H9 (cell line): ENCODE measurements around the gene LRRC8A. TPM values are rescaled to one million over a fixed set of nuclear protein-coding genes. Genes with fewer than 3 reads are reported as not detected.

Experiments used
- DNase-seq: peaks from one replicate; pipeline ENCODE4 v3.0.0-alpha.2; 2017
- H2AFZ ChIP-seq: one replicate; pipeline ENCODE4 v1.6.1; 2013; ENCODE audit warnings: mild to moderate bottlenecking, low read length, control low read depth, moderate library complexity
- H2AK5ac ChIP-seq: 2 replicates; pipeline ENCODE4 v1.6.1; 2013; ENCODE audit warnings: low read length, control low read depth, mixed read lengths; ENCODE audit not compliant: insufficient read length
- H2BK120ac ChIP-seq: one replicate; pipeline ENCODE4 v1.6.1; 2013; ENCODE audit warnings: low read depth, mild to moderate bottlenecking, low read length, control low read depth, inconsistent platforms; ENCODE audit not compliant: poor library complexity, severe bottlenecking
- H2BK12ac ChIP-seq: 2 replicates; pipeline ENCODE4 v1.6.1; 2013; ENCODE audit warnings: low read length, control low read depth, mixed read lengths, low read depth; ENCODE audit not compliant: insufficient read length
- H2BK15ac ChIP-seq: 2 replicates; pipeline ENCODE4 v1.6.1; 2013; ENCODE audit warnings: low read depth, low read length, control low read depth
- H2BK20ac ChIP-seq: one replicate; pipeline ENCODE4 v1.6.1; 2013; ENCODE audit warnings: low read depth, mild to moderate bottlenecking, low read length, control low read depth, inconsistent platforms; ENCODE audit not compliant: poor library complexity, severe bottlenecking
- H2BK5ac ChIP-seq: 2 replicates; pipeline ENCODE4 v1.6.1; 2013; ENCODE audit warnings: low read length, control low read depth, mixed read lengths; ENCODE audit not compliant: insufficient read length
- H3K14ac ChIP-seq: 2 replicates; pipeline ENCODE4 v1.6.1; 2013; ENCODE audit warnings: low read length, control low read depth; ENCODE audit not compliant: insufficient read depth
- H3K18ac ChIP-seq: 2 replicates; pipeline ENCODE4 v1.6.1; 2013; ENCODE audit warnings: low read depth, mild to moderate bottlenecking, mixed read lengths, low read length, control low read depth; ENCODE audit not compliant: insufficient read length
- H3K23ac ChIP-seq: 2 replicates; pipeline ENCODE4 v1.6.1; 2013; ENCODE audit warnings: low read length, control low read depth, mixed read lengths, low read depth; ENCODE audit not compliant: insufficient read length
- H3K23me2 ChIP-seq: 2 replicates; pipeline ENCODE4 v1.6.1; 2013; ENCODE audit warnings: low read depth, mild to moderate bottlenecking, mixed read lengths, low read length, control low read depth; ENCODE audit not compliant: insufficient read length, poor library complexity, severe bottlenecking
- H3K27ac ChIP-seq: 2 replicates; pipeline ENCODE4 v1.5.1; 2013; ENCODE audit warnings: low read length, control low read depth, mixed read lengths, low read depth; ENCODE audit not compliant: insufficient read length
- H3K27me3 ChIP-seq: 2 replicates; pipeline ENCODE4 v1.6.1; 2013; ENCODE audit warnings: low read length, control low read depth, inconsistent platforms; ENCODE audit not compliant: insufficient read depth
- H3K4ac ChIP-seq: 2 replicates; pipeline ENCODE4 v1.6.1; 2013; ENCODE audit warnings: low read depth, mild to moderate bottlenecking, control low read depth, inconsistent platforms, low read length, moderate library complexity
- H3K4me1 ChIP-seq: 2 replicates; pipeline ENCODE4 v1.6.1; 2013; ENCODE audit warnings: low read length, control low read depth, inconsistent platforms; ENCODE audit not compliant: insufficient read depth
- H3K4me2 ChIP-seq: 2 replicates; pipeline ENCODE4 v1.6.1; 2013; ENCODE audit warnings: low read length, control low read depth, mixed read lengths; ENCODE audit not compliant: insufficient read length, insufficient read depth
- H3K56ac ChIP-seq: 2 replicates; pipeline ENCODE4 v1.6.1; 2013; ENCODE audit warnings: low read depth, mild to moderate bottlenecking, mixed read lengths, low read length, control low read depth; ENCODE audit not compliant: insufficient read length
- H3K79me1 ChIP-seq: 2 replicates; pipeline ENCODE4 v1.6.1; 2013; ENCODE audit warnings: low read depth, mild to moderate bottlenecking, moderate library complexity, low read length, control low read depth, inconsistent platforms; ENCODE audit not compliant: insufficient read depth, poor library complexity, severe bottlenecking
- H3K79me2 ChIP-seq: 2 replicates; pipeline ENCODE4 v1.6.1; 2013; ENCODE audit warnings: low read length, control low read depth, inconsistent platforms; ENCODE audit not compliant: insufficient read depth
- H3K9ac ChIP-seq: 2 replicates; pipeline ENCODE4 v1.6.1; 2013; ENCODE audit warnings: low read length, control low read depth, mixed read lengths; ENCODE audit not compliant: insufficient read length; ENCODE audit errors: extremely low read depth
- H3K9me3 ChIP-seq: one replicate; pipeline ENCODE4 v1.6.1; 2013; ENCODE audit warnings: low read depth, low read length, inconsistent platforms; ENCODE audit not compliant: control insufficient read depth
- H3T11ph ChIP-seq: one replicate; pipeline ENCODE4 v1.6.1; 2013; ENCODE audit warnings: mild to moderate bottlenecking, low read length, control low read depth, inconsistent platforms
- H4K20me1 ChIP-seq: one replicate; pipeline ENCODE4 v1.6.1; 2013; ENCODE audit not compliant: control insufficient read depth, insufficient read length, insufficient read depth
- H4K5ac ChIP-seq: 2 replicates; pipeline ENCODE4 v1.6.1; 2013; ENCODE audit warnings: low read depth, mild to moderate bottlenecking, mixed read lengths, low read length, control low read depth; ENCODE audit not compliant: insufficient read length
- H4K8ac ChIP-seq: replicated peaks from 2 replicates; pipeline ENCODE4 v1.6.1; 2013; ENCODE audit warnings: low read length, control low read depth, mixed read lengths, low read depth; ENCODE audit not compliant: insufficient read length
- H4K91ac ChIP-seq: 2 replicates; pipeline ENCODE4 v1.6.1; 2013; ENCODE audit warnings: low read depth, mild to moderate bottlenecking, moderate library complexity, mixed read lengths, low read length, control low read depth; ENCODE audit not compliant: insufficient read length
- H3K27ac Mint-ChIP-seq, 3 experiments: 2 replicates in 2 of 3; 3 replicates in 1 of 3; pipeline ENCODE4 v1.8.0; 2020 to 2021; ENCODE audit warnings: mixed read lengths in 3 of 3, mild to moderate bottlenecking in 1 of 3, moderate library complexity in 1 of 3
- H3K27me3 Mint-ChIP-seq: 2 replicates; pipeline ENCODE4 v1.8.0; 2021; ENCODE audit warnings: low read depth, mild to moderate bottlenecking, moderate library complexity, mixed read lengths
- H3K36me3 Mint-ChIP-seq, 3 experiments: 2 replicates in 2 of 3; 3 replicates in 1 of 3; pipeline ENCODE4 v1.8.0; 2020 to 2021; ENCODE audit warnings: low read depth in 3 of 3, mixed read lengths in 3 of 3; ENCODE audit not compliant: insufficient read depth in 1 of 3
- H3K4me1 Mint-ChIP-seq, 2 experiments: 2 replicates each; pipeline ENCODE4 v1.8.0; 2020; ENCODE audit warnings: mixed read lengths in 2 of 2
- H3K4me3 Mint-ChIP-seq, 2 experiments: 2 replicates in 1 of 2; 3 replicates in 1 of 2; pipeline ENCODE4 v1.8.0; 2020 to 2021; ENCODE audit warnings: mild to moderate bottlenecking in 2 of 2, mixed read lengths in 2 of 2, moderate library complexity in 1 of 2
- H3K9me3 Mint-ChIP-seq, 2 experiments: 2 replicates in 1 of 2; 3 replicates in 1 of 2; pipeline ENCODE4 v1.8.0; 2020; ENCODE audit warnings: mild to moderate bottlenecking in 2 of 2, mixed read lengths in 2 of 2, moderate library complexity in 1 of 2
- CTCF ChIP-seq: fragments of 200-600 bp; sonication (generic); conservative IDR thresholded peaks from 3 replicates; pipeline ENCODE4 v1.8.0; 2021; ENCODE audit warnings: antibody characterized with exemption, mild to moderate bottlenecking
- WGBS: extraction: QIAGEN DNeasy Blood & Tissue Kit; methylation state at CpG from one replicate; pipeline ENCODE4 v1.1.7; 2013; ENCODE audit warnings: missing lambda C conversion rate, low lambda C conversion rate, mixed read lengths; ENCODE audit not compliant: insufficient read length; ENCODE audit errors: extremely low coverage; 5-methylcytosine and 5-hydroxymethylcytosine counted together
- total RNA-seq: library from RNA; stranded (reverse); gene quantifications from 2 replicates; pipeline ENCODE4 v1.2.1, GENCODE V29; 2021

LRRC8A gene
- total RNA-seq, 1 experiment from 2014 or later = 76.0 TPM

GRCh38 chr9:128861501-128861900 lies 20.4 kb upstream of the LRRC8A start:
- no peak overlapping the region for H3K27ac ChIP-seq
- Mint-ChIP-seq H3K4me3 (no peak overlapping the region; a peak in 1 of 5 replicates), H3K27ac (peak overlapping the region; percentile 65 to 90 (median 81); a peak in 5 of 7 replicates), H3K9me3 (no peaks in the 10 kb centered on the region), H3K4me1 (peaks cover 19 to 22% of the 10 kb centered on the region in 2 experiments), H3K36me3 (no peaks in the 10 kb centered on the region; a peak in 2 of 7 replicates), H3K27me3 (no peaks in the 10 kb centered on the region)
- H2BK12ac ChIP-seq = no peak overlapping the region
- no peak overlapping the region for H4K91ac ChIP-seq
- no peak for TF ChIP-seq CTCF
- no peaks in the 10 kb centered on the region for H3K23me2 ChIP-seq
- no peaks in the 10 kb centered on the region for H3K27me3 ChIP-seq
- H2BK120ac ChIP-seq = no peak overlapping the region
- DNase-seq = no peak
- H3K4me2 ChIP-seq = no peak overlapping the region
- no peak overlapping the region for H4K8ac ChIP-seq
- WGBS = no CpG with 5 or more reads among the region's 6 CpGs
- H2BK5ac ChIP-seq = no peak overlapping the region
- H3K79me1 ChIP-seq = no peaks in the 10 kb centered on the region
- H2AK5ac ChIP-seq = no peak overlapping the region
- H2AFZ ChIP-seq = no peak overlapping the region
- no peak overlapping the region for H2BK15ac ChIP-seq
- H4K5ac ChIP-seq = no peak overlapping the region
- no peak overlapping the region for H3K23ac ChIP-seq
- no peak overlapping the region for H3K14ac ChIP-seq
- peaks cover 4% of the 10 kb centered on the region for H4K20me1 ChIP-seq
- no peak overlapping the region for H2BK20ac ChIP-seq
- no peak overlapping the region for H3K18ac ChIP-seq
- no peaks in the 10 kb centered on the region for H3K9me3 ChIP-seq
- no peak overlapping the region for H3T11ph ChIP-seq
- no peaks in the 10 kb centered on the region for H3K4me1 ChIP-seq
- no peak overlapping the region for H3K9ac ChIP-seq
- no peaks in the 10 kb centered on the region; the same call in 1 of the 2 replicates for H3K79me2 ChIP-seq
- no peak overlapping the region for H3K56ac ChIP-seq
- H3K4ac ChIP-seq = no peak overlapping the region
